HCT116 (cell line): Measurements from ENCODE around the gene MTUS2. TPM values are rescaled to one million over a fixed set of nuclear protein-coding genes. Genes with fewer than 3 reads are reported as not detected.

Experiments used
- ATAC-seq: fragments of 200-7000 bp; cut with Tn5 transposase; 2 replicates; pipeline ENCODE4 v1.9.1; 2020; ENCODE audit warnings: mild to moderate bottlenecking, moderate library complexity
- BruUV-seq: library from RNA; stranded (reverse); fragments of 400-500 nt; replicated peaks from 2 replicates; lab custom pipeline; 2021; lab: Mats Ljungman, UMichigan
- CTCF ChIA-PET: fragments of 300-600 bp; sonication (Branson Sonifier 250); formaldehyde crosslinking; loops from one replicate; lab custom pipeline; 2021; ENCODE audit warnings: antibody characterized with exemption; lab: Charles Lee
- POLR2A ChIA-PET: fragments of 300-600, 350-600 bp; sonication (Branson Sonifier 250); formaldehyde crosslinking; loops from one replicate; lab custom pipeline; 2021; ENCODE audit warnings: antibody characterized with exemption; lab: Charles Lee
- RAD21 ChIA-PET, 2 experiments: fragments of 300-600 bp; sonication (Branson Sonifier 250); formaldehyde crosslinking; loops; one replicate each; lab custom pipeline; 2023; ENCODE audit warnings: low total read pairs in 2 of 2; ENCODE audit not compliant: uncharacterized antibody in 2 of 2, unreplicated experiment in 2 of 2, low non-redundant PET in 1 of 2; lab: Charles Lee
- DNase-seq: peaks from one replicate; pipeline ENCODE4 v3.0.0-alpha.2; 2010; ENCODE audit warnings: low read depth, low spot score
- H2AFZ ChIP-seq: fragments of 200-600 bp; shearing (Covaris generic), sonication (generic); 2 replicates; pipeline ENCODE4 v1.6.1; 2017; ENCODE audit warnings: low read depth, mixed run types, mixed read lengths, antibody characterized with exemption, low read length; ENCODE audit not compliant: poor library complexity, severe bottlenecking
- H3K27ac ChIP-seq: 2 replicates; pipeline ENCODE4 v1.5.1; 2012; ENCODE audit warnings: low read depth, low read length
- H3K27me3 ChIP-seq: fragments of 200-600 bp; sonication (generic); 2 replicates; pipeline ENCODE4 v1.6.1; 2016; ENCODE audit warnings: mixed run types, low read length, mixed read lengths; ENCODE audit not compliant: insufficient read depth
- H3K36me3 ChIP-seq, 2 experiments: fragments of 200-500 bp in 1 of 2; fragments of 200-600 bp in 1 of 2; sonication (Bioruptor generic) in 1 of 2; sonication (generic) in 1 of 2; 2 replicates each; pipeline versions ENCODE4 v1.5.1 to v1.6.1; 2014 to 2016; ENCODE audit warnings: low read length in 2 of 2, inconsistent platforms in 1 of 2, mixed read lengths in 1 of 2, mixed run types in 1 of 2; ENCODE audit not compliant: insufficient read depth in 2 of 2, control insufficient read depth in 1 of 2
- H3K4me1 ChIP-seq, 2 experiments: fragments of 200-600 bp in 1 of 2; sonication (generic) in 1 of 2; 2 replicates each; pipeline versions ENCODE4 v1.5.1 to v1.6.1; 2012 to 2017; ENCODE audit warnings: low read length in 2 of 2, inconsistent platforms in 1 of 2, mild to moderate bottlenecking in 1 of 2, mixed read lengths in 1 of 2, mixed run types in 1 of 2, moderate library complexity in 1 of 2; ENCODE audit not compliant: insufficient read depth in 2 of 2, control insufficient read depth in 1 of 2
- H3K4me2 ChIP-seq: fragments of 200-600 bp; sonication (generic); 2 replicates; pipeline ENCODE4 v1.6.1; 2017; ENCODE audit warnings: mixed run types, low read length, mixed read lengths
- H3K4me3 ChIP-seq, 2 experiments: fragments of 200-600 bp in 1 of 2; sonication (generic) in 1 of 2; replicated peaks in 1 of 2; 2 replicates each; pipeline ENCODE4 v1.5.1; 2011 to 2016; ENCODE audit warnings: low read length in 2 of 2, control low read depth in 1 of 2, low read depth in 1 of 2, mild to moderate bottlenecking in 1 of 2, mixed read lengths in 1 of 2, mixed run types in 1 of 2
- H3K79me2 ChIP-seq: fragments of 200-600 bp; sonication (generic); 2 replicates; pipeline ENCODE4 v1.6.1; 2017; ENCODE audit warnings: mild to moderate bottlenecking, mixed run types, low read length, moderate library complexity, mixed read lengths; ENCODE audit not compliant: insufficient read depth
- H3K9ac ChIP-seq: fragments of 200-600 bp; sonication (generic); 2 replicates; pipeline ENCODE4 v1.6.1; 2016; ENCODE audit warnings: low read length, mixed read lengths
- H3K9me2 ChIP-seq: fragments of 200-600 bp; sonication (generic), shearing (Covaris generic); 2 replicates; pipeline ENCODE4 v1.6.1; 2017; ENCODE audit warnings: mixed run types, mild to moderate bottlenecking, moderate library complexity; ENCODE audit not compliant: insufficient read depth
- H3K9me3 ChIP-seq, 2 experiments: fragments of 200-500 bp in 1 of 2; fragments of 200-600 bp in 1 of 2; sonication (Bioruptor generic) in 1 of 2; sonication (generic) in 1 of 2; 2 replicates each; pipeline ENCODE4 v1.6.1; 2014 to 2017; ENCODE audit warnings: low read length in 2 of 2, mixed read lengths in 2 of 2, inconsistent platforms in 1 of 2, low read depth in 1 of 2, mild to moderate bottlenecking in 1 of 2, mixed run types in 1 of 2, moderate library complexity in 1 of 2; ENCODE audit not compliant: control insufficient read depth in 1 of 2, insufficient read depth in 1 of 2
- H4K20me1 ChIP-seq: fragments of 200-600 bp; sonication (generic), shearing (Covaris generic); 2 replicates; pipeline ENCODE4 v1.6.1; 2017; ENCODE audit warnings: mixed run types, mild to moderate bottlenecking, moderate library complexity; ENCODE audit not compliant: insufficient read depth
- CBX3 ChIP-seq: IDR thresholded peaks from 2 replicates; pipeline ENCODE4 v1.6.1; 2012; ENCODE audit warnings: low read depth
- CEBPB ChIP-seq: IDR thresholded peaks from 2 replicates; pipeline ENCODE4 v1.6.1; 2012; ENCODE audit warnings: low read depth
- CTCF ChIP-seq, 3 experiments: fragments of 200-600 bp in 1 of 3; sonication (generic) in 1 of 3; IDR thresholded peaks in 2 of 3; conservative IDR thresholded peaks in 1 of 3; 2 replicates each; pipeline ENCODE4 v1.5.1; 2012 to 2017; ENCODE audit warnings: low read depth in 2 of 3, low read length in 2 of 3, antibody characterized with exemption in 1 of 3, borderline replicate concordance in 1 of 3, control low read depth in 1 of 3, mild to moderate bottlenecking in 1 of 3, mixed read lengths in 1 of 3, mixed run types in 1 of 3, moderate library complexity in 1 of 3; ENCODE audit not compliant: insufficient read depth in 1 of 3
- EZH2 ChIP-seq: fragments of 200-600 bp; sonication (generic); IDR thresholded peaks from 2 replicates; pipeline ENCODE4 v1.6.1; 2017; ENCODE audit warnings: antibody characterized with exemption, mixed run types
- POLR2A ChIP-seq: IDR thresholded peaks from 2 replicates; pipeline ENCODE4 v1.7.0; 2011; ENCODE audit warnings: borderline replicate concordance; ENCODE audit not compliant: insufficient read depth, insufficient read length; ENCODE audit errors: extremely low read depth
- RAD21 ChIP-seq: IDR thresholded peaks from 2 replicates; pipeline ENCODE4 v1.6.1; 2012; ENCODE audit warnings: low read depth, mild to moderate bottlenecking
- SP1 ChIP-seq: IDR thresholded peaks from 2 replicates; pipeline ENCODE4 v1.6.1; 2012; ENCODE audit warnings: low read depth
- ZBTB33 ChIP-seq: IDR thresholded peaks from 2 replicates; pipeline ENCODE4 v1.6.1; 2011; ENCODE audit warnings: mild to moderate bottlenecking, low read length, moderate library complexity; ENCODE audit not compliant: insufficient replicate concordance; ENCODE audit errors: extremely low read depth
- ZFX ChIP-seq: fragments of 450-650 bp; IDR thresholded peaks from 2 replicates; pipeline ENCODE4 v1.6.1; 2017
- intact Hi-C: fragments of 100-400 bp; cut with micrococcal nuclease; formaldehyde crosslinking; loops from 2 replicates; pipeline ENCODE4 v1.10.0; 2022
- total RNA-seq: library from RNA; stranded (reverse); gene quantifications from one replicate; pipeline ENCODE4 v1.2.1, GENCODE V29; 2021; ENCODE audit not compliant: unreplicated experiment

MTUS2 gene
- total RNA-seq, 1 experiment from 2014 or later: 0.02 TPM

DNA sequence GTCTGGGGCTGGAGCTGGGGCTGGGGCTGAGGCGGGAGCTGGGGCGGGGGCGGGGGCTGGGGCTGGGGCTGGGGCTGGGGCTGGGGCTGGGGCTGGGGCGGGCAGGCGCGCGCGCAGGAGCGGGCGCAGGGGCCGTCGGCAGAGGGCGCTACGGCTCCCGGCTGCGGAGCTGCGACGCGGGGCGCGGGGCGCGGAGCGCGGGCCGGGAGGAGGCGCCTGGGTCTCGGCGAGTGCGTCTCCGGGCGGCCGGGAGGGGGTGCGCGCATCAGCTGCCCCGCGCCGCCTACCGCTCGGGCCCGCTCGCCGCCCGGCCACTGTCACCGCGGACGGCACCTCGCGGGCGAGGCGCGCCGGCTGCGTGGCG lies 422 bp upstream of the MTUS2 start:
- Histone ChIP-seq H3K9me3 (no peaks in the 10 kb centered on the region), H3K9me2 (no peaks in the 10 kb centered on the region), H3K4me1 (peaks cover 3 to 8% of the 10 kb centered on the region in 2 experiments; a peak in 2 of 4 replicates), H4K20me1 (no peaks in the 10 kb centered on the region), H3K79me2 (no peaks in the 10 kb centered on the region), H3K4me2 (peak overlapping the region; percentile 63), H3K36me3 (no peaks in the 10 kb centered on the region), H2AFZ (no peak overlapping the region), H3K27me3 (peaks cover 19% of the 10 kb centered on the region; the same call in 1 of the 2 replicates), H3K9ac (no peak overlapping the region), H3K27ac (no peak overlapping the region), H3K4me3 (peak overlapping the region in 1 of 2 experiments; percentile 40; a peak in 2 of 4 replicates)
- no TSS peak for BruUV-seq
- ChIA-PET POLR2A (no interaction called here), RAD21 (interaction anchor here in 1 of 2 experiments (0.6 kb wide), 1 partner anchor 21 kb away, joined by 4 read pairs; no protein-coding TSS in a partner anchor), CTCF (interaction anchor here (1.0 kb wide), 1 partner anchor 23 kb away, joined by 4 read pairs; no protein-coding TSS in a partner anchor)
- no peak for DNase-seq
- TF ChIP-seq CEBPB: no peak
- TF ChIP-seq ZFX: no peak
- TF ChIP-seq EZH2: no peak
- no peak for TF ChIP-seq ZBTB33
- TF ChIP-seq CBX3: no peak
- TF ChIP-seq POLR2A: no peak
- TF ChIP-seq RAD21: peak; percentile 9; the same call in 1 of the 2 replicates
- no peak for TF ChIP-seq SP1
- peak in 2 of 3 experiments; percentile 13 to 15; a peak in 1 of 6 replicates for TF ChIP-seq CTCF (IDR thresholded peaks at IDR 0.05 in 2 of 3, conservative IDR thresholded peaks at IDR 0.05 in 1 of 3; ENCODE audit: borderline replicate concordance in 1 of 3, insufficient read depth in 1 of 3, low read depth in 2 of 3, low read length in 2 of 3)
- peak; percentile 92 for ATAC-seq
- intact Hi-C loops: no loop called here
